ENCODE results near the gene TMEM235. TPM values are rescaled to one million over a fixed set of nuclear protein-coding genes. Genes with fewer than 3 reads are reported as not detected.
A peak's percentile ranks its signal among the peaks of the same experiment; 100 is the strongest.

TMEM235 gene
- total and polyA plus RNA-seq, 9 of the 15 experiments (the other 6 are each of a cell fraction or from before 2014, with no cell fraction given): not detected

DNA sequence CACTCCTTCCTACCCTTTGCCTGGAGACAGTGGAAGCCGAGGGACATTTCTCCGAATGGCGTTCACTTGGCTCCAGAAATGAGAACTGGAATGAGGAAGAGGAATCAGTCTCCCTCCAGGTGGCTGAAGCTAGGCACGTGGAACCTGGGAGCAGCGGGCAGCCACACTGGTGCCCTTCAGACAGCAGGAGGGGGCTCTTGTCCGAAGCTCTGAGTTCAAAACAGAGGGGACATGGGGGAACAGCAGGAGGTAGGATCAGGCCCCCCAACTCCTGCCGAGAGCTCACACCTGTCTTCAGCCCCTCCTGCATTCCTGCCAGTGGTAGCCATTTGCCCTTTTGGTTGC, 41.5 kb downstream of the TMEM235 start (continued):
- TF ChIP-seq SPI1 (IDR thresholded peaks at IDR 0.05; ENCODE audit: borderline replicate concordance, low read depth, low read length) (peak; percentile 70; the same call in 1 of the 2 replicates), GABPB1 (CRISPR knock-in tag; IDR thresholded peaks at IDR 0.05) (no peak), NRF1 (conservative IDR thresholded peaks at IDR 0.05 in 1 of 2, IDR thresholded peaks at IDR 0.05 in 1 of 2) (0 out of 4 replicates have a peak, but pooled peaks have one; percentile 1 to 4), JUNB (CRISPR knock-in tag; conservative IDR thresholded peaks at IDR 0.05) (no peak), RBFOX2 (IDR thresholded peaks at IDR 0.05; ENCODE audit: low read depth, low read length) (peak; percentile 34; the same call in 1 of the 2 replicates), MTA1 (IDR thresholded peaks at IDR 0.05; ENCODE audit: borderline replicate concordance) (no peak), POLR2A (conservative IDR thresholded peaks at IDR 0.05) (0 out of 2 replicates have a peak, but pooled peaks have one; percentile 30)
- TF ChIP-seq, protein P1, sequence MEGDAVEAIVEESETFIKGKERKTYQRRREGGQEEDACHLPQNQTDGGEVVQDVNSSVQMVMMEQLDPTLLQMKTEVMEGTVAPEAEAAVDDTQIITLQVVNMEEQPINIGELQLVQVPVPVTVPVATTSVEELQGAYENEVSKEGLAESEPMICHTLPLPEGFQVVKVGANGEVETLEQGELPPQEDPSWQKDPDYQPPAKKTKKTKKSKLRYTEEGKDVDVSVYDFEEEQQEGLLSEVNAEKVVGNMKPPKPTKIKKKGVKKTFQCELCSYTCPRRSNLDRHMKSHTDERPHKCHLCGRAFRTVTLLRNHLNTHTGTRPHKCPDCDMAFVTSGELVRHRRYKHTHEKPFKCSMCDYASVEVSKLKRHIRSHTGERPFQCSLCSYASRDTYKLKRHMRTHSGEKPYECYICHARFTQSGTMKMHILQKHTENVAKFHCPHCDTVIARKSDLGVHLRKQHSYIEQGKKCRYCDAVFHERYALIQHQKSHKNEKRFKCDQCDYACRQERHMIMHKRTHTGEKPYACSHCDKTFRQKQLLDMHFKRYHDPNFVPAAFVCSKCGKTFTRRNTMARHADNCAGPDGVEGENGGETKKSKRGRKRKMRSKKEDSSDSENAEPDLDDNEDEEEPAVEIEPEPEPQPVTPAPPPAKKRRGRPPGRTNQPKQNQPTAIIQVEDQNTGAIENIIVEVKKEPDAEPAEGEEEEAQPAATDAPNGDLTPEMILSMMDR (IDR thresholded peaks at IDR 0.05 in 2 of 3, conservative IDR thresholded peaks at IDR 0.05 in 1 of 3; ENCODE audit: insufficient read depth in 2 of 3, low read depth in 1 of 3, low read length in 3 of 3): no peak

DNA sequence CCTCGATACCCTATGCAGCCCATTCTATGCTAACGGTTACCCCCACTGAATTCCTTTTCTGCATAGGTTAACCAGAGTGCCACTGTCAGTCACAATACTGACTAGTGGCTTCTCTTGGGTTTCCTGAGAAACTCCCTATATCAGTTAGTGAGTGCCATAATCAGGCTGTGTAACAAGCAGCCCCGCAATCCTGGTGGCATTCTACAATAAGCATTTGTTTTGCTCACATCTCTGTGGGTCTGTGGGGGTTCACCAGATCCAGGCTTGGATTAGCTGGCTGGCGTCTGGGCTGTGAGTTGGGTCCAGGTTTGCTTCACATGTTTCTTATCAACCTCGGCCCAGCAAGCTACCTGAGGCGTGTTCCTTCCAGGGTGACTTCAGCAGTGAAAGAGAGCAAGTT, 42.4 kb downstream of the TMEM235 start:
- H3K4me3 ChIP-seq: no peak overlapping the region
- in situ Hi-C loops (cut with MboI) (no loop called here), intact Hi-C loops (cut with micrococcal nuclease) (no loop called here)
- peaks cover 40% of the 10 kb centered on the region for H3K79me2 ChIP-seq (ENCODE audit: control insufficient read depth, insufficient read depth, low read length)
- no peak overlapping the region; the same call in 2 of the 3 replicates for H3K27ac ChIP-seq (ENCODE audit: extremely low read depth, low read depth, low read length)
- peak; percentile 48 for FAIRE-seq
- 82% methylated on average over 6 of the region's 6 CpGs for WGBS (ENCODE audit: insufficient coverage, low coverage, missing lambda C conversion rate)
- no peaks in the 10 kb centered on the region for H3K9me1 ChIP-seq (ENCODE audit: control insufficient read depth, insufficient read depth, low read length)
- no peak overlapping the region for H2AFZ ChIP-seq (ENCODE audit: low read depth, low read length)
- H3K9ac ChIP-seq (ENCODE audit: insufficient read depth in 1 of 2, low read depth in 2 of 2, low read length in 2 of 2): no peak overlapping the region
- peaks cover 6% of the 10 kb centered on the region for H3K9me3 ChIP-seq (replicated peaks; ENCODE audit: control insufficient read depth, insufficient read depth, low read depth, low read length)
- no peaks in the 10 kb centered on the region for H3K27me3 ChIP-seq (ENCODE audit: control insufficient read depth in 2 of 2, insufficient read depth in 2 of 2, low read length in 2 of 2)
- DNase-seq (ENCODE audit: extremely low read depth in 1 of 4, low spot score in 3 of 4): peak in 1 of 4 experiments; percentile 57
- BruUV-seq (replicated peaks): no TSS peak
- peaks cover 59% of the 10 kb centered on the region in 2 experiments for H3K4me1 ChIP-seq (replicated peaks in 1 of 2; ENCODE audit: control insufficient read depth in 2 of 2, insufficient read depth in 2 of 2, low read length in 2 of 2)
- H3K36me3 ChIP-seq (ENCODE audit: control insufficient read depth, insufficient read depth, low read length): peaks cover 15% of the 10 kb centered on the region
- no peak overlapping the region for H3K4me2 ChIP-seq (ENCODE audit: insufficient read depth, low read length)
- ChIA-PET POLR2A (interaction anchor here (0.5 to 1.8 kb wide), 3 partner anchors 11 to 86 kb away, joined by 3 to 5 read pairs (median 3); partner anchors contain the start of gene SOCS3), CTCF (ENCODE audit: low intra/inter-chr PET ratio) (no interaction called here)
- ATAC-seq: no peak
- no peaks in the 10 kb centered on the region for H4K20me1 ChIP-seq (replicated peaks; ENCODE audit: control insufficient read depth, insufficient read depth, low read length)
- TF ChIP-seq SMARCA5 (IDR thresholded peaks at IDR 0.05) (peak; percentile 80; the same call in 1 of the 2 replicates), TRIM24 (IDR thresholded peaks at IDR 0.05) (peak; percentile 30 to 86; a peak in 2 of 4 replicates), NBN (IDR thresholded peaks at IDR 0.05; ENCODE audit: low read depth) (0 out of 2 replicates have a peak, but pooled peaks have one; percentile 26), XRCC3 (IDR thresholded peaks at IDR 0.05) (peak; percentile 88; the same call in 1 of the 2 replicates), CBX3 (IDR thresholded peaks at IDR 0.05; ENCODE audit: borderline replicate concordance in 1 of 2, low read length in 2 of 2) (peak in 1 of 2 experiments; percentile 98; a peak in 2 of 3 replicates), NCOA1 (IDR thresholded peaks at IDR 0.05; ENCODE audit: low read depth) (no peak), NR4A1 (CRISPR knock-in tag; IDR thresholded peaks at IDR 0.05) (no peak), NR4A1 (tag; IDR thresholded peaks at IDR 0.05) (no peak), CBX1 (IDR thresholded peaks at IDR 0.05; ENCODE audit: low read depth) (peak; percentile 98), PTBP1 (IDR thresholded peaks at IDR 0.05; ENCODE audit: low read depth, low read length) (0 out of 2 replicates have a peak, but pooled peaks have one; percentile 78), BCOR (IDR thresholded peaks at IDR 0.05) (peak; percentile 99), RCOR1 (IDR thresholded peaks at IDR 0.05; ENCODE audit: borderline replicate concordance in 1 of 2, low read depth in 2 of 2, low read length in 2 of 2) (peak in 1 of 2 experiments; percentile 59; a peak in 1 of 4 replicates), BRD9 (IDR thresholded peaks at IDR 0.05; ENCODE audit: low read depth, partially characterized antibody) (peak; percentile 28), ARNT (IDR thresholded peaks at IDR 0.05) (peak in 1 of 2 experiments; percentile 80; a peak in 2 of 4 replicates)
- TF ChIP-seq, protein P2, sequence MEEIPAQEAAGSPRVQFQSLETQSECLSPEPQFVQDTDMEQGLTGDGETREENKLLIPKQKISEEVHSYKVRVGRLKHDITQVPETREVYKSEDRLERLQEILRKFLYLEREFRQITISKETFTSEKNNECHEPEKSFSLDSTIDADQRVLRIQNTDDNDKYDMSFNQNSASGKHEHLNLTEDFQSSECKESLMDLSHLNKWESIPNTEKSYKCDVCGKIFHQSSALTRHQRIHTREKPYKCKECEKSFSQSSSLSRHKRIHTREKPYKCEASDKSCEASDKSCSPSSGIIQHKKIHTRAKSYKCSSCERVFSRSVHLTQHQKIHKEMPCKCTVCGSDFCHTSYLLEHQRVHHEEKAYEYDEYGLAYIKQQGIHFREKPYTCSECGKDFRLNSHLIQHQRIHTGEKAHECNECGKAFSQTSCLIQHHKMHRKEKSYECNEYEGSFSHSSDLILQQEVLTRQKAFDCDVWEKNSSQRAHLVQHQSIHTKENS (CRISPR knock-in tag; IDR thresholded peaks at IDR 0.05): no peak
